Measurements from ENCODE around the gene PER3.

DNA sequence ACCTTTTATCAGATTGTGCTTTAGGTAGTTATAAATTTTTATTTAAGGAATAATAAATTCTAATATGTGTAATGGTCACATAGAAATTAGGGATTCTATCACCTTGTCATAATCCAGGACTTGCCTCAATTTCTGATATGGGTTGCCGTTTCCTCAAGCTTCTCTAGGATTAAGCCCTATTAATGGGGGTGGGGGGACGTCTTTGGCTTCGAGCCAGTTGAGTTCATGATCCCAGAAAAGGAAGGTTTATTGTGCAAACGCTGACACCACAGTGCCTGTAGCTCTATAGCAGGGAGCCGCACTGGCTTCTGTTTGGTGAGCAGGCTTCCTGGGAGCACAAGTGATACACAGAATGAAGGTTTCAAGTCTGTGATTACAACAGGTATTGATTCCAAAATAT, 35.0 kb upstream of the PER3 start:
- no peak for TF ChIP-seq POLR2AphosphoS5 (IDR thresholded peaks at IDR 0.05; ENCODE audit: low read depth, low read length)
- TF ChIP-seq SIN3A (IDR thresholded peaks at IDR 0.05; ENCODE audit: borderline replicate concordance, insufficient read depth, low read length), result no peak
- TF ChIP-seq TAF1 (IDR thresholded peaks at IDR 0.05; ENCODE audit: borderline replicate concordance, insufficient read depth, low read length), result no peak
- TF ChIP-seq, protein P1, sequence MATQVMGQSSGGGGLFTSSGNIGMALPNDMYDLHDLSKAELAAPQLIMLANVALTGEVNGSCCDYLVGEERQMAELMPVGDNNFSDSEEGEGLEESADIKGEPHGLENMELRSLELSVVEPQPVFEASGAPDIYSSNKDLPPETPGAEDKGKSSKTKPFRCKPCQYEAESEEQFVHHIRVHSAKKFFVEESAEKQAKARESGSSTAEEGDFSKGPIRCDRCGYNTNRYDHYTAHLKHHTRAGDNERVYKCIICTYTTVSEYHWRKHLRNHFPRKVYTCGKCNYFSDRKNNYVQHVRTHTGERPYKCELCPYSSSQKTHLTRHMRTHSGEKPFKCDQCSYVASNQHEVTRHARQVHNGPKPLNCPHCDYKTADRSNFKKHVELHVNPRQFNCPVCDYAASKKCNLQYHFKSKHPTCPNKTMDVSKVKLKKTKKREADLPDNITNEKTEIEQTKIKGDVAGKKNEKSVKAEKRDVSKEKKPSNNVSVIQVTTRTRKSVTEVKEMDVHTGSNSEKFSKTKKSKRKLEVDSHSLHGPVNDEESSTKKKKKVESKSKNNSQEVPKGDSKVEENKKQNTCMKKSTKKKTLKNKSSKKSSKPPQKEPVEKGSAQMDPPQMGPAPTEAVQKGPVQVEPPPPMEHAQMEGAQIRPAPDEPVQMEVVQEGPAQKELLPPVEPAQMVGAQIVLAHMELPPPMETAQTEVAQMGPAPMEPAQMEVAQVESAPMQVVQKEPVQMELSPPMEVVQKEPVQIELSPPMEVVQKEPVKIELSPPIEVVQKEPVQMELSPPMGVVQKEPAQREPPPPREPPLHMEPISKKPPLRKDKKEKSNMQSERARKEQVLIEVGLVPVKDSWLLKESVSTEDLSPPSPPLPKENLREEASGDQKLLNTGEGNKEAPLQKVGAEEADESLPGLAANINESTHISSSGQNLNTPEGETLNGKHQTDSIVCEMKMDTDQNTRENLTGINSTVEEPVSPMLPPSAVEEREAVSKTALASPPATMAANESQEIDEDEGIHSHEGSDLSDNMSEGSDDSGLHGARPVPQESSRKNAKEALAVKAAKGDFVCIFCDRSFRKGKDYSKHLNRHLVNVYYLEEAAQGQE (IDR thresholded peaks at IDR 0.05; ENCODE audit: insufficient read depth in 1 of 2, low read depth in 2 of 2, low read length in 2 of 2), result no peak
- no peak for TF ChIP-seq FOXP2 (optimal IDR thresholded peaks at IDR 0.05; ENCODE audit: borderline replicate concordance, extremely low read depth, extremely low read length, insufficient read depth)
